Measurements from ENCODE around the gene ERVK3-1. TPM values are rescaled to one million over a fixed set of nuclear protein-coding genes. Genes with fewer than 3 reads are reported as not detected.
"Not testable (repeated sequence)": the region's sequence is repeated elsewhere in the genome, so short reads cannot be mapped to it uniquely, and the experiment has no call there.

Gene ERVK3-1
- 125 and 149 TPM in 2 replicates for total RNA-seq (2014; rRNA removed; shearing (Covaris generic))

- DNase-seq (ENCODE audit: low read depth): peak; percentile 99
These were observed at the start of gene ERVK3-1 for GRCh38 chr19:58305065-58305931. TSS of gene ERVK3-1 (plus strand) at chr19:58305377. CDS start at chr19:58312169, 6,792 bp downstream.

GRCh38 chr19:58258259-58258658 is 46.9 kb upstream of the ERVK3-1 start:
- not testable (repeated sequence) for DNase-seq (ENCODE audit: low read depth)

- no peak for DNase-seq (ENCODE audit: low read depth)
These were observed 43.6 kb upstream of the ERVK3-1 start for GRCh38 chr19:58261600-58261967.

GRCh38 chr19:58261968-58262921 is 42.9 kb upstream of the ERVK3-1 start:
- no peak for DNase-seq (ENCODE audit: low read depth)

- no peak for DNase-seq (ENCODE audit: low read depth)
These were observed 42.3 kb upstream of the ERVK3-1 start for GRCh38 chr19:58262922-58263296.

- no peak for DNase-seq (ENCODE audit: low read depth)
These were observed 40.1 kb upstream of the ERVK3-1 start for GRCh38 chr19:58265100-58265499.

- no peak for DNase-seq (ENCODE audit: low read depth)
These were observed 36.8 kb upstream of the ERVK3-1 start for GRCh38 chr19:58268344-58268743.

- peak; percentile 73 for DNase-seq (ENCODE audit: low read depth)
These were observed 30.4 kb upstream of the ERVK3-1 start for GRCh38 chr19:58274771-58275201.

- DNase-seq (ENCODE audit: low read depth): no peak
These were observed 29.6 kb upstream of the ERVK3-1 start for GRCh38 chr19:58275564-58275963.

GRCh38 chr19:58277197-58277596 is 28.0 kb upstream of the ERVK3-1 start:
- no peak for DNase-seq (ENCODE audit: low read depth)

GRCh38 chr19:58277748-58278540 is 27.2 kb upstream of the ERVK3-1 start:
- no peak for DNase-seq (ENCODE audit: low read depth)

- peak; percentile 99 for DNase-seq (ENCODE audit: low read depth)
These were observed 26.6 kb upstream of the ERVK3-1 start, which contains the start of gene ZNF8 for GRCh38 chr19:58278541-58279041. TSS of gene ZNF8 (plus strand) at chr19:58278955. CDS start at chr19:58279082, 127 bp downstream.

GRCh38 chr19:58279042-58279924 is 25.9 kb upstream of the ERVK3-1 start:
- peak; percentile 75 for DNase-seq (ENCODE audit: low read depth)

- DNase-seq (ENCODE audit: low read depth): no peak
These were observed 25.3 kb upstream of the ERVK3-1 start for GRCh38 chr19:58279925-58280316.

- no peak for DNase-seq (ENCODE audit: low read depth)
These were observed 21.0 kb upstream of the ERVK3-1 start for GRCh38 chr19:58284199-58284598.

GRCh38 chr19:58291943-58292342 is 13.2 kb upstream of the ERVK3-1 start:
- no peak for DNase-seq (ENCODE audit: low read depth)

- DNase-seq (ENCODE audit: low read depth): no peak
These were observed 10.3 kb upstream of the ERVK3-1 start for GRCh38 chr19:58294743-58295374.

- no peak for DNase-seq (ENCODE audit: low read depth)
These were observed 9.1 kb upstream of the ERVK3-1 start for GRCh38 chr19:58296104-58296503.

GRCh38 chr19:58300620-58301019 is 4.6 kb upstream of the ERVK3-1 start:
- no peak for DNase-seq (ENCODE audit: low read depth)

GRCh38 chr19:58304255-58304654 is 922 bp upstream of the ERVK3-1 start:
- no peak for DNase-seq (ENCODE audit: low read depth)
